ENCODE results near the gene CELF1. TPM values are rescaled to one million over a fixed set of nuclear protein-coding genes. Genes with fewer than 3 reads are reported as not detected.

CELF1 gene
- total and polyA plus RNA-seq, 9 of the 15 experiments (the other 6 are each of a cell fraction or from before 2014, with no cell fraction given) = 11.3 to 142 (median 77.4) TPM

- POLR2A ChIA-PET = interaction anchor here (0.6 to 1.2 kb wide), 2 partner anchors 57 to 155 kb away, joined by 3 read pairs; no protein-coding TSS in a partner anchor
- no peak for DNase-seq (ENCODE audit: extremely low read depth in 1 of 4, low spot score in 3 of 4)
- no peak overlapping the region for H2AFZ ChIP-seq (ENCODE audit: low read depth, low read length)
- H3K27ac ChIP-seq (ENCODE audit: extremely low read depth, low read depth, low read length) = no peak overlapping the region
- H3K79me2 ChIP-seq (ENCODE audit: control insufficient read depth, insufficient read depth, low read length) = peaks cover 4% of the 10 kb centered on the region; the same call in 1 of the 3 replicates
- H3K9ac ChIP-seq (ENCODE audit: insufficient read depth in 1 of 2, low read depth in 2 of 2, low read length in 2 of 2) = 0 out of 4 replicates have a peak overlapping the region, but pooled peaks of 1 of the 2 experiments have one; percentile 51
- in situ Hi-C loops (cut with MboI) = no loop called here
- no peak overlapping the region for H3K4me2 ChIP-seq (ENCODE audit: insufficient read depth, low read length)
- no peaks in the 10 kb centered on the region for H3K9me3 ChIP-seq (replicated peaks; ENCODE audit: control insufficient read depth, insufficient read depth, low read depth, low read length)
- H3K4me1 ChIP-seq (replicated peaks in 1 of 2; ENCODE audit: control insufficient read depth in 2 of 2, insufficient read depth in 2 of 2, low read length in 2 of 2) = no peaks in the 10 kb centered on the region
- BruUV-seq (replicated peaks) = TSS peak; percentile 25
- WGBS (ENCODE audit: insufficient coverage, low coverage, missing lambda C conversion rate) = 96% methylated on average over 7 of the region's 7 CpGs
- H3K4me3 ChIP-seq = no peak overlapping the region
- H3K27me3 ChIP-seq (ENCODE audit: control insufficient read depth in 2 of 2, insufficient read depth in 2 of 2, low read length in 2 of 2) = no peaks in the 10 kb centered on the region
- no peak for FAIRE-seq
- peaks cover 16% of the 10 kb centered on the region; the same call in 1 of the 2 replicates for H4K20me1 ChIP-seq (replicated peaks; ENCODE audit: control insufficient read depth, insufficient read depth, low read length)
- H3K36me3 ChIP-seq (ENCODE audit: control insufficient read depth, insufficient read depth, low read length) = peaks cover 81% of the 10 kb centered on the region
- CTCF ChIA-PET (ENCODE audit: low intra/inter-chr PET ratio) = no interaction called here
- intact Hi-C loops (cut with micrococcal nuclease) = no loop called here
- TF ChIP-seq MAZ (CRISPR knock-in tag; conservative IDR thresholded peaks at IDR 0.05 in 1 of 2, IDR thresholded peaks at IDR 0.05 in 1 of 2) = no peak
- TF ChIP-seq, protein P1, sequence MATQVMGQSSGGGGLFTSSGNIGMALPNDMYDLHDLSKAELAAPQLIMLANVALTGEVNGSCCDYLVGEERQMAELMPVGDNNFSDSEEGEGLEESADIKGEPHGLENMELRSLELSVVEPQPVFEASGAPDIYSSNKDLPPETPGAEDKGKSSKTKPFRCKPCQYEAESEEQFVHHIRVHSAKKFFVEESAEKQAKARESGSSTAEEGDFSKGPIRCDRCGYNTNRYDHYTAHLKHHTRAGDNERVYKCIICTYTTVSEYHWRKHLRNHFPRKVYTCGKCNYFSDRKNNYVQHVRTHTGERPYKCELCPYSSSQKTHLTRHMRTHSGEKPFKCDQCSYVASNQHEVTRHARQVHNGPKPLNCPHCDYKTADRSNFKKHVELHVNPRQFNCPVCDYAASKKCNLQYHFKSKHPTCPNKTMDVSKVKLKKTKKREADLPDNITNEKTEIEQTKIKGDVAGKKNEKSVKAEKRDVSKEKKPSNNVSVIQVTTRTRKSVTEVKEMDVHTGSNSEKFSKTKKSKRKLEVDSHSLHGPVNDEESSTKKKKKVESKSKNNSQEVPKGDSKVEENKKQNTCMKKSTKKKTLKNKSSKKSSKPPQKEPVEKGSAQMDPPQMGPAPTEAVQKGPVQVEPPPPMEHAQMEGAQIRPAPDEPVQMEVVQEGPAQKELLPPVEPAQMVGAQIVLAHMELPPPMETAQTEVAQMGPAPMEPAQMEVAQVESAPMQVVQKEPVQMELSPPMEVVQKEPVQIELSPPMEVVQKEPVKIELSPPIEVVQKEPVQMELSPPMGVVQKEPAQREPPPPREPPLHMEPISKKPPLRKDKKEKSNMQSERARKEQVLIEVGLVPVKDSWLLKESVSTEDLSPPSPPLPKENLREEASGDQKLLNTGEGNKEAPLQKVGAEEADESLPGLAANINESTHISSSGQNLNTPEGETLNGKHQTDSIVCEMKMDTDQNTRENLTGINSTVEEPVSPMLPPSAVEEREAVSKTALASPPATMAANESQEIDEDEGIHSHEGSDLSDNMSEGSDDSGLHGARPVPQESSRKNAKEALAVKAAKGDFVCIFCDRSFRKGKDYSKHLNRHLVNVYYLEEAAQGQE (IDR thresholded peaks at IDR 0.05; ENCODE audit: borderline replicate concordance) = no peak
- TF ChIP-seq, protein P1 (CRISPR knock-in tag; IDR thresholded peaks at IDR 0.05; ENCODE audit: low read depth) = no peak
- no peak for TF ChIP-seq ZNF347 (CRISPR knock-in tag; IDR thresholded peaks at IDR 0.05; ENCODE audit: low read depth)
- no peak for TF ChIP-seq ETV5 (CRISPR knock-in tag; IDR thresholded peaks at IDR 0.05; ENCODE audit: low read depth)
- no peak for TF ChIP-seq POLR3A (IDR thresholded peaks at IDR 0.05; ENCODE audit: borderline replicate concordance, extremely low read depth, insufficient read depth, insufficient read length)
- no peak for TF ChIP-seq ZNF507 (tag; conservative IDR thresholded peaks at IDR 0.05)
- TF ChIP-seq ZNF316 (IDR thresholded peaks at IDR 0.05) = no peak
- TF ChIP-seq HCFC1 (IDR thresholded peaks at IDR 0.05; ENCODE audit: low read depth, low read length) = no peak
- no peak for TF ChIP-seq SETDB1 (IDR thresholded peaks at IDR 0.05; ENCODE audit: low read length)
- TF ChIP-seq ELF2 (CRISPR knock-in tag; IDR thresholded peaks at IDR 0.05) = no peak
- no peak for ATAC-seq
- H3K9me1 ChIP-seq (ENCODE audit: control insufficient read depth, insufficient read depth, low read length) = no peaks in the 10 kb centered on the region
These were observed 85.6 kb downstream of the CELF1 start for GRCh38 chr11:47467357-47467756.
